GM20000 (cell line): ENCODE results near the gene YJEFN3.

Source experiments
- DNase-seq: peaks from one replicate; pipeline ENCODE4 v3.0.0; 2012; ENCODE audit warnings: low spot score
- CTCF ChIP-seq: IDR thresholded peaks from 2 replicates; pipeline ENCODE4 v1.5.1; 2012; ENCODE audit warnings: mild to moderate bottlenecking, control low read depth; ENCODE audit errors: extremely low read depth, missing control alignments

Gene YJEFN3

GRCh38 chr19:19549804-19550464 lies 21.2 kb downstream of the YJEFN3 start:
- no peak for DNase-seq
- TF ChIP-seq CTCF = no peak

- DNase-seq = no peak
- no peak for TF ChIP-seq CTCF
Observed at GRCh38 chr19:19550485-19550929, 21.8 kb downstream of the YJEFN3 start.

GRCh38 chr19:19550972-19551852 lies 22.5 kb downstream of the YJEFN3 start:
- no peak for DNase-seq
- no peak for TF ChIP-seq CTCF

GRCh38 chr19:19551853-19552192 lies 23.1 kb downstream of the YJEFN3 start:
- TF ChIP-seq CTCF = no peak
- DNase-seq = no peak

GRCh38 chr19:19552798-19553197 lies 24.1 kb downstream of the YJEFN3 start:
- TF ChIP-seq CTCF = peak; percentile 27
- DNase-seq = peak; percentile 70

- no peak for DNase-seq
- no peak for TF ChIP-seq CTCF
Observed at GRCh38 chr19:19553670-19554069, 25.0 kb downstream of the YJEFN3 start.
